Liver (tissue), 3 donors: Measurements from ENCODE around the gene PIGR.

Source experiments
- CTCF ChIP-seq: fragments of 150-350 bp; IDR thresholded peaks from 2 replicates; pipeline ENCODE4 v1.5.1; 2017; ENCODE audit warnings: improper control_type of control experiment, low read depth, low read length; ENCODE audit not compliant: missing input control
- EGR1 ChIP-seq, 2 donors: IDR thresholded peaks; 2 replicates each; pipeline ENCODE4 v1.6.1; 2016 to 2018; ENCODE audit warnings: antibody characterized with exemption in 2 of 2, low read depth in 2 of 2
- FOXA1 ChIP-seq: IDR thresholded peaks from 2 replicates; pipeline ENCODE4 v1.6.1; 2016; ENCODE audit warnings: antibody characterized with exemption
- FOXA2 ChIP-seq: IDR thresholded peaks from 2 replicates; pipeline ENCODE4 v1.6.1; 2016; ENCODE audit warnings: antibody characterized with exemption
- GABPA ChIP-seq, 2 donors: IDR thresholded peaks in 1 of 2; conservative IDR thresholded peaks in 1 of 2; 2 replicates each; pipeline ENCODE4 v1.6.1; 2016; ENCODE audit warnings: antibody characterized with exemption in 2 of 2, mild to moderate bottlenecking in 1 of 2, moderate library complexity in 1 of 2
- HNF4G ChIP-seq: IDR thresholded peaks from 2 replicates; pipeline ENCODE4 v1.6.1; 2016; ENCODE audit warnings: antibody characterized with exemption
- JUND ChIP-seq, 2 donors: IDR thresholded peaks; 2 replicates each; pipeline ENCODE4 v1.6.1; 2016; ENCODE audit warnings: antibody characterized with exemption in 2 of 2
- RAD21 ChIP-seq, 2 donors: IDR thresholded peaks; 2 replicates each; pipeline ENCODE4 v1.6.1; 2016; ENCODE audit warnings: antibody characterized with exemption in 2 of 2, mild to moderate bottlenecking in 2 of 2
- REST ChIP-seq: IDR thresholded peaks from 2 replicates; pipeline ENCODE4 v1.6.1; 2016; ENCODE audit warnings: antibody characterized with exemption, mild to moderate bottlenecking
- YY1 ChIP-seq: IDR thresholded peaks from 2 replicates; pipeline ENCODE4 v1.6.1; 2016; ENCODE audit warnings: antibody characterized with exemption, mild to moderate bottlenecking
- TF ChIP-seq, protein P1 (sequence below): IDR thresholded peaks from 2 replicates; pipeline ENCODE4 v1.6.1; 2016; ENCODE audit warnings: antibody characterized with exemption
- donor health status: healthy.
- donor health status: healthy.

GRCh38 chr1:206912445-206913095 is 33.7 kb downstream of the PIGR start:
- TF ChIP-seq CTCF = peak; percentile 94
- peak; percentile 19 for TF ChIP-seq FOXA1
- TF ChIP-seq YY1 = no peak
- no peak for TF ChIP-seq GABPA (IDR thresholded peaks at IDR 0.05 in 1 of 2, conservative IDR thresholded peaks at IDR 0.05 in 1 of 2)
- no peak for TF ChIP-seq HNF4G
- no peak for TF ChIP-seq JUND (IDR thresholded peaks at IDR 0.05)
- TF ChIP-seq, protein P1, sequence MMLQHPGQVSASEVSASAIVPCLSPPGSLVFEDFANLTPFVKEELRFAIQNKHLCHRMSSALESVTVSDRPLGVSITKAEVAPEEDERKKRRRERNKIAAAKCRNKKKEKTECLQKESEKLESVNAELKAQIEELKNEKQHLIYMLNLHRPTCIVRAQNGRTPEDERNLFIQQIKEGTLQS = no peak
- TF ChIP-seq RAD21 (IDR thresholded peaks at IDR 0.05) = peak; percentile 95 to 97
- no peak for TF ChIP-seq EGR1 (IDR thresholded peaks at IDR 0.05; ENCODE audit: low read depth in 2 of 2)
- no peak for TF ChIP-seq REST
- TF ChIP-seq FOXA2 = no peak
